ENCODE results near the gene LSM11.

GRCh38 chr5:157802736-157803135 lies 59.2 kb downstream of the LSM11 start:
- TF ChIP-seq CTCF (IDR thresholded peaks at IDR 0.05) (no peak), REST (IDR thresholded peaks at IDR 0.05; ENCODE audit: insufficient read depth in 1 of 2, low read depth in 2 of 2, low read length in 1 of 2) (no peak), POLR2AphosphoS5 (IDR thresholded peaks at IDR 0.05; ENCODE audit: low read depth, low read length) (no peak), SIN3A (IDR thresholded peaks at IDR 0.05; ENCODE audit: borderline replicate concordance, insufficient read depth, low read depth, low read length) (no peak)

Measured in Panc1 (cell line).